K562 treated with DMSO at 1 percent for 24 hours (cell line): ENCODE data around the gene SYT9. TPM values are rescaled to one million over a fixed set of nuclear protein-coding genes. Genes with fewer than 3 reads are reported as not detected.

Source experiments
- total RNA-seq: library from RNA; unstranded; fragments of 300-600 nt; gene quantifications from 2 replicates; pipeline ENCODE4 v1.2.3, GENCODE V29; 2022; ENCODE audit warnings: low read depth; ENCODE audit not compliant: insufficient read depth

Gene SYT9, protein sequence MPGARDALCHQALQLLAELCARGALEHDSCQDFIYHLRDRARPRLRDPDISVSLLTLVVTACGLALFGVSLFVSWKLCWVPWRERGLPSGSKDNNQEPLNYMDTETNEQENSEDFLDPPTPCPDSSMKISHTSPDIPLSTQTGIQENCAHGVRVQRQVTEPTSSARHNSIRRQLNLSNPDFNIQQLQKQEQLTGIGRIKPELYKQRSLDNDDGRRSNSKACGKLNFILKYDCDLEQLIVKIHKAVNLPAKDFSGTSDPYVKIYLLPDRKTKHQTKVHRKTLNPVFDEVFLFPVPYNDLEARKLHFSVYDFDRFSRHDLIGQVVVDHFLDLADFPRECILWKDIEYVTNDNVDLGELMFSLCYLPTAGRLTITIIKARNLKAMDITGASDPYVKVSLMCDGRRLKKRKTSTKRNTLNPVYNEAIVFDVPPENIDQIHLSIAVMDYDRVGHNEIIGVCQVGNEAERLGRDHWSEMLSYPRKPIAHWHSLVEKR
- not detected in 2 replicates for total RNA-seq

DNA sequence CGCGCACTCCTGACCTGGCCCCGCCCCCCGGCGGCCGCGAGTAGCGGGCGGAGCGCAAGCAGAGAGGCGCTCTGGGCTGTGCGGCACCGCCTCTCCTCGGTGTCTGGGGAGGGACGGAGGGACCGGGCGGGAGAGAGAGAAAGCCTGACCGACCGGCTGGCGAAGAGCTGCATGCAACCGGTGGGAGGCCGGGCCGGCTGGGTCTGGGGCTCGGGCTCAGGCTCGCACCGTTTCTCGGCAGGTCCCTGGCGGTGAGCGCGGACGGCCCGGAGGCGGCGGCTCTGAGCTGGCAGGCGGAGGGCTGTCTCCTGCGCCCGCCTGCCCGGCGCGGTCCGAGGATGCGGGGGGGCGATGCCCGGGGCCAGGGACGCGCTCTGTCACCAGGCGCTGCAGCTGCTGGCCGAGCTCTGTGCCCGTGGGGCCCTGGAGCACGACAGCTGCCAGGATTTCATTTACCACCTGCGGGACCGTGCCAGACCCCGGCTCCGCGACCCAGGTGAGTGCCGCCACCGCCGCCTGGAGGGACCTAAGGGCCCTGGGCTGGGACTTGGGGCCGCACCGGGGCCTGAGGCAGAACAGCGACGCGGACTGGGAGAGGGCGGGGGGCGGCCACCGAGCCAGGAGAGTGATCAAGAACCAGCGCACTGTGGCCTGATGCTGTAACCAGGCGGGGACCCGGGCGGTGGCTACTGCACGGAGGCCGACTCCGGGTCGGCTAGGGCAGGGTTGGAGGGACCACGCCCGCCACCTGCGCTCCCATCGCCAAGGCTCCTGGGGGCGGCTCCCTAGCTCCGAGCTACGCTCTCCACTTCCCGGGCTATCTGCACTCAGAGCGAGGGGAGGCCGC, at the start of gene SYT9:
Gene SYT9 (plus strand): TSS at position 69 of the 847 bp plus-strand sequence. CDS start 283 bp downstream, at position 352.

DNA sequence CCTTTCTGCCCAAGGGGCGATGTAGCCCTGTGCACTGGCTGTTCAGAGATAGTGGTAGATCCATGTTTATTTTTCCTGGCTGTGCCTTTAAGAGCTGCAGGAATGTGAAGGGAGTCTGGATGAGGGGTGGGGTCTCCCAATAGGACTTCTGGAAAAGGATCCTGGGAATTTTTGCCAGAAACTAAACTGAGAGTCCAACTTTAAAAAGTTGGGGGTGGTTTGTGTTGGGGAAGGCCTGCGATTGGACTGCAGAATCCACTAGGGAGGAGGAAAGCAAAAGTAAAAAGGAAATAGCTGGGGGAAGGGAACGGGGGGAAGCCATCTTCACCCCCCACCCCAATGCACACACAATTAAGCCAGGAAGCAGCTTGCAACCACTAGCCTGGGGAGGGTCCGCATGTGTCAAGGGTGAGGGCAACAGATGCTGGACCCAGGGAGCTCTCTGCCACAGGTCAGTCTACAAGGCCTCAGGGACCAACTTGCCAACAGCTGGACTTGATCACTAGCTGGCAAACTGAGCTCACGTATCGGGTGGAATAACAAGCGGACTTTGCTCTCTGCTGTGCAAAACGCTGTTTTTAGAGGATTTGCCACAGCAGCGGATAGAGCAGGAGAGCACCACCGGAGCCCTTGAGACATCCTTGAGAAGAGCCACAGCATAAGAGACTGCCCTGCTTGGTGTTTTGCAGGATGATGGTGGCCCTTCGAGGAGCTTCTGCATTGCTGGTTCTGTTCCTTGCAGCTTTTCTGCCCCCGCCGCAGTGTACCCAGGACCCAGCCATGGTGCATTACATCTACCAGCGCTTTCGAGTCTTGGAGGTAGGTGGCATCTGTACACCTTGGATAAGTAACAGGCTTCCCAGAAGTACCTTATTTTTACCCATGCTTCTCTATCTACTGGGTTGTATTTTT, 233.7 kb downstream of the SYT9 start, which contains the start of gene OLFML1:
Gene OLFML1 (plus strand): TSS at position 321 of the 912 bp plus-strand sequence. CDS start 370 bp downstream, at position 691.

DNA sequence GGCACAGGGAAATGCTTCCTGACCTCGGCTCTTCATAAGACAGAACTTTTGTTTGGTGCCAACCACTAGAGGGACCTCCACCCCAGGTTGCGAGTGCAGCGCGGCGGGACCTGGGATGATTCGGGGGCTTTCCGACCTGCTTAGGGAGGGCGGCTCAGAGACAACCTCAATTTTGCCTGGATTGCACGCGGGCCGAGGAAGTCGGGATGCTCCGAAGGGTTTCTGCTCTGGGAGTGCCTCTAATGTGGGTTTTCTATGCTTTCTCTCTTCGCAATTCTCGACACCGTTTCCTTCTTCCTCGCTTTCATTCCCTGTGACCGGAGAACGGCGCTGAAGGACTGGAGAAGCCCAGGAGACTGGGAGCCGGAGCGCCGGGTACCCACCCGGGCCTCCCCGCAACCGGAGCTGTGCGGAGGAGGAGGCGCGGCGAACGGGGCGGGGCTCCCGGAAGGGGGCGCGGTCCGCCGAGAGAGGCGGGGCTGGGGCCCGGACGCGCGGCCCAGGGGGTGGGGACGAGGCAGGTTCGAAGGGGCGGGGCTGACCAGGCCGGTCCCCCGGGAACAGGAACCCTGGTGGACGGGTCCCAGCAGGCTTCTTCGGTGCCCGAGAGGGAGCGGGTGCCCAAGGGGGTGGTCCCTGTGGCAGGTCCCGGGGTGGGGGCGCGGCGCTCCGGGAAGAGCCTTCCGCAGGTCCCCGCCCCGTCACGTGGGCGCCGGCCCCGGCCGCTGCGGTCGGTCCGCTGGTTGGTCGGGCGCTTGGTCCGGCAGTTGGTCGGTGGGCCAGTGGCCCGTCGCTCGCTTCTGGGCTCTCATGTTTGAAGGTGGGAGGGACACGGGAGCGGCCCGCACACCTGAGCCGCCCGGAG, 261.8 kb downstream of the SYT9 start, which contains the start of gene PPFIBP2:
Gene PPFIBP2 (plus strand): TSS at position 766 of the 865 bp plus-strand sequence. CDS start 35,477 bp downstream, outside the sequence.

Other genes with a start within 250 kb of the SYT9 start
- gene ZNF214, start 231.6 kb upstream of the SYT9 start, total RNA-seq = 0.86 TPM in 1 of 2 replicates, not detected in the other
- 0.15 and 0.27 TPM in 2 replicates for gene NLRP14, start 231.4 kb upstream of the SYT9 start, total RNA-seq
- 0.28 and 0.69 TPM in 2 replicates for gene RBMXL2, start 162.9 kb upstream of the SYT9 start, total RNA-seq
- gene OLFML1, start 233.6 kb downstream of the SYT9 start, total RNA-seq = not detected in 2 replicates